Activated naive CD4-positive, alpha-beta T cell treated with anti-CD3 and anti-CD28 coated beads, Interleukin-2, amount 10 ng/mL, durations not matched to agents 5 hours and 36 hours (primary cell): ENCODE data around the gene THAP4. TPM values are rescaled to one million over a fixed set of nuclear protein-coding genes. Genes with fewer than 3 reads are reported as not detected.

Source experiments
- total RNA-seq, 2 experiments: library from RNA; stranded (reverse); gene quantifications; one replicate each; pipeline ENCODE4 v1.2.3, GENCODE V29; 2021

THAP4 gene
- total RNA-seq, result 10 to 100 TPM; 36.6 to 38.0 TPM

DNA sequence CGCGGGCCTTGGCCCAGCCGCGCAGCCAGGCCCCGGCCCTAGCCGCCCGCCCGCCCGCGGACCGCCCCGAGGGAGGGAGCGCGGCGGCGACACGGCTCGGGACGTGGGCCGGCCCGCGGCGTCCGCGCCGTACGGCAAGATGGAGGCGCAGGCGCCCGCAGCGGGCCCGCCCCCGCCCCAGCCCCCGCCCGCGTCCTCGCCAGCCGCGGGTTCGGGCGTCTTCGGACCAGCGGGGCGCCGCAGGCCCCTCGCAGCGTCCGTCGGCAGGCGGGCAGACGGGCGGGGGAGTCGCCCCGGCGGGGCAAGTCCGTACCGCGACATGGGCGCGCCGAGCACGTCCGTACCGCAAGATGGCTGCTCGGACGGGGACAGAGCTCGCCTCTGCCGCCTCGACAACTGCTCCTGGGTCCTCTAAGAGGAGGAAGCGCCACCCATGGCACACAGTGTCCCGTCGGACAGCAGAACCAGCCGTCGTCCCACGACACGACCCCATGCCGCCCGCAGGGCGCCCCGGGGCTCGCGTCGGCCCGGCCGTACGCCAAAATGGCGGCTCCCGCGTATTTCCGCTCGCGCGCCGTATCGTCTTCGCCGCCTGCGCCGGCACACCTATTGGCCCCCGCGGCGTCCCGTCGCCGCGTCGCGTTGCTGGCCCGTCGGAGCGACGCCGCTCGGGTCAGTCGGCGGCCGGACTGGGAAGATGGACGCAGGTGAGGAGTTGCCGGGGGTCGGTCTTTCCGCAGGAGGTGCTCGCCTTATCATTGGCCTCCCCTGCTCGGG, at the start of gene THAP4, which contains the start of gene ATG4B:
Gene THAP4 (minus strand): TSS at position 141 of the 777 bp plus-strand sequence. CDS start 141 bp downstream, outside the sequence.
Gene ATG4B (plus strand): TSS at position 676 of the 777 bp plus-strand sequence. CDS start 22 bp downstream, at position 698.

GRCh38 chr2:241558532-241559322, 78.2 kb downstream of the THAP4 start, which contains the start of gene BOK:
BOK (plus strand) TSS chr2:241558745; CDS start chr2:241559484, 739 bp downstream.

Other genes with a start within 250 kb of the THAP4 start
- gene STK25, start 128.6 kb downstream of the THAP4 start, total RNA-seq, result 100 to 1,000 TPM; 120 to 128 TPM
- gene BOK, start 78.4 kb downstream of the THAP4 start, total RNA-seq, result under 1 TPM; 0.18 to 0.19 TPM
- gene ATG4B, start 535 bp upstream of the THAP4 start, total RNA-seq, result 10 to 100 TPM; 81.3 to 81.5 TPM
- 10 to 100 TPM; 47.9 to 52.4 TPM for gene DTYMK, start 49.7 kb upstream of the THAP4 start, total RNA-seq
- 10 to 100 TPM; 38.8 TPM for gene ING5, start 64.9 kb upstream of the THAP4 start, total RNA-seq
- gene D2HGDH, start 97.5 kb upstream of the THAP4 start, total RNA-seq, result 10 to 100 TPM; 29.0 to 30.0 TPM
- under 1 TPM in 1 of 2 experiments, not detected in 1; 0.20 TPM for gene GAL3ST2, start 139.7 kb upstream of the THAP4 start, total RNA-seq
- under 1 TPM in 1 of 2 experiments, not detected in 1; 0.19 TPM for gene NEU4, start 172.0 kb upstream of the THAP4 start, total RNA-seq
- 1 to 10 TPM; 1.5 to 2.2 TPM for gene PDCD1, start 221.7 kb upstream of the THAP4 start, total RNA-seq
- not detected for gene RTP5, start 232.6 kb upstream of the THAP4 start, total RNA-seq